ENCODE measurements around the gene GIPC1. TPM values are rescaled to one million over a fixed set of nuclear protein-coding genes. Genes with fewer than 3 reads are reported as not detected.

GIPC1 gene
- total RNA-seq, 1 experiment from 2014 or later: 103 TPM

DNA sequence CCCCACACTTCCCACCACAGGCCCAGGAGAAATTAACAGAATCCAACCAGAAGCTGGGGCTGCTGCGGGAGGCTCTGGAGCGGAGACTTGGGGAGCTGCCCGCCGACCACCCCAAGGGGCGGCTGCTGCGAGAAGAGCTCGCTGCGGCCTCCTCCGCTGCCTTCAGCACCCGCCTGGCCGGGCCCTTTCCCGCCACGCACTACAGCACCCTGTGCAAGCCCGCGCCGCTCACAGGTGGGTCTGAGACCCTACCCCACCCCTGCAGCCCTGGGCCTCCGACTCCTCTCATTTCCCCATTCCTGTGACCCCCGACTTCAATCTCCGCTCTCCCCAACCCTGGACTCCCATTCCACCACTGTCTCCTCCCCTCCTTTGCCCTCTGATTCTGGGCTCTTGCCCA, 45.1 kb downstream of the GIPC1 start:
- Histone ChIP-seq H3K27ac (ENCODE audit: low read depth, low read length) (no peak overlapping the region), H3K4me3 (replicated peaks in 1 of 2; ENCODE audit: low read depth in 1 of 2, low read length in 2 of 2) (no peak overlapping the region), H3K79me2 (ENCODE audit: insufficient read depth, low read length) (no peaks in the 10 kb centered on the region; the same call in 1 of the 2 replicates), H3K4me2 (ENCODE audit: low read length) (no peak overlapping the region), H3K9me3 (ENCODE audit: control insufficient read depth in 1 of 2, insufficient read depth in 1 of 2, low read depth in 1 of 2, low read length in 2 of 2) (no peaks in the 10 kb centered on the region), H3K36me3 (ENCODE audit: control insufficient read depth in 1 of 2, insufficient read depth in 2 of 2, low read length in 2 of 2) (peaks cover 21 to 39% of the 10 kb centered on the region in 2 experiments; a peak in 3 of 4 replicates), H3K9me2 (ENCODE audit: insufficient read depth) (no peaks in the 10 kb centered on the region), H2AFZ (ENCODE audit: low read depth, low read length, poor library complexity, severe bottlenecking) (no peak overlapping the region), H4K20me1 (ENCODE audit: insufficient read depth) (no peaks in the 10 kb centered on the region), H3K4me1 (ENCODE audit: control insufficient read depth in 1 of 2, insufficient read depth in 2 of 2, low read length in 2 of 2) (peaks cover 0 to 24% of the 10 kb centered on the region in 2 experiments; a peak in 2 of 4 replicates), H3K9ac (ENCODE audit: low read length) (no peak overlapping the region), H3K27me3 (ENCODE audit: insufficient read depth, low read length) (no peaks in the 10 kb centered on the region)
- ChIA-PET CTCF (interaction anchor here (1.0 kb wide), 1 partner anchor 314 kb away, joined by 4 read pairs; the partner anchor contains the start of gene ASF1B), POLR2A (interaction anchor here (1.5 kb wide), 1 partner anchor 13 kb away, joined by 5 read pairs; no protein-coding TSS in a partner anchor), RAD21 (ENCODE audit: low non-redundant PET in 1 of 2, low total read pairs in 2 of 2, uncharacterized antibody in 2 of 2, unreplicated experiment in 2 of 2) (interaction anchor here in 1 of 2 experiments (1.0 kb wide), 1 partner anchor 13 kb away, joined by 3 read pairs; no protein-coding TSS in a partner anchor)
- BruUV-seq (replicated peaks): no TSS peak
- DNase-seq (ENCODE audit: low read depth, low spot score): no peak
- no peak for TF ChIP-seq YY1 (IDR thresholded peaks at IDR 0.05; ENCODE audit: extremely low read depth, insufficient replicate concordance, low read depth, low read length)
- TF ChIP-seq SIN3A (IDR thresholded peaks at IDR 0.05; ENCODE audit: low read depth): no peak
- TF ChIP-seq, protein P1, sequence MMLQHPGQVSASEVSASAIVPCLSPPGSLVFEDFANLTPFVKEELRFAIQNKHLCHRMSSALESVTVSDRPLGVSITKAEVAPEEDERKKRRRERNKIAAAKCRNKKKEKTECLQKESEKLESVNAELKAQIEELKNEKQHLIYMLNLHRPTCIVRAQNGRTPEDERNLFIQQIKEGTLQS (IDR thresholded peaks at IDR 0.05): no peak
- TF ChIP-seq EZH2 (IDR thresholded peaks at IDR 0.05): no peak
- no peak for TF ChIP-seq ELF1 (IDR thresholded peaks at IDR 0.05; ENCODE audit: borderline replicate concordance, low read depth)
- TF ChIP-seq, protein P2, sequence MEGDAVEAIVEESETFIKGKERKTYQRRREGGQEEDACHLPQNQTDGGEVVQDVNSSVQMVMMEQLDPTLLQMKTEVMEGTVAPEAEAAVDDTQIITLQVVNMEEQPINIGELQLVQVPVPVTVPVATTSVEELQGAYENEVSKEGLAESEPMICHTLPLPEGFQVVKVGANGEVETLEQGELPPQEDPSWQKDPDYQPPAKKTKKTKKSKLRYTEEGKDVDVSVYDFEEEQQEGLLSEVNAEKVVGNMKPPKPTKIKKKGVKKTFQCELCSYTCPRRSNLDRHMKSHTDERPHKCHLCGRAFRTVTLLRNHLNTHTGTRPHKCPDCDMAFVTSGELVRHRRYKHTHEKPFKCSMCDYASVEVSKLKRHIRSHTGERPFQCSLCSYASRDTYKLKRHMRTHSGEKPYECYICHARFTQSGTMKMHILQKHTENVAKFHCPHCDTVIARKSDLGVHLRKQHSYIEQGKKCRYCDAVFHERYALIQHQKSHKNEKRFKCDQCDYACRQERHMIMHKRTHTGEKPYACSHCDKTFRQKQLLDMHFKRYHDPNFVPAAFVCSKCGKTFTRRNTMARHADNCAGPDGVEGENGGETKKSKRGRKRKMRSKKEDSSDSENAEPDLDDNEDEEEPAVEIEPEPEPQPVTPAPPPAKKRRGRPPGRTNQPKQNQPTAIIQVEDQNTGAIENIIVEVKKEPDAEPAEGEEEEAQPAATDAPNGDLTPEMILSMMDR (IDR thresholded peaks at IDR 0.05 in 2 of 3, conservative IDR thresholded peaks at IDR 0.05 in 1 of 3; ENCODE audit: borderline replicate concordance in 1 of 3, insufficient read depth in 1 of 3, low read depth in 2 of 3, low read length in 2 of 3): no peak
- TF ChIP-seq, protein P3, sequence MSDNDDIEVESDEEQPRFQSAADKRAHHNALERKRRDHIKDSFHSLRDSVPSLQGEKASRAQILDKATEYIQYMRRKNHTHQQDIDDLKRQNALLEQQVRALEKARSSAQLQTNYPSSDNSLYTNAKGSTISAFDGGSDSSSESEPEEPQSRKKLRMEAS (IDR thresholded peaks at IDR 0.05): no peak
- TF ChIP-seq SRF (IDR thresholded peaks at IDR 0.05; ENCODE audit: low read depth): no peak
- no peak for TF ChIP-seq ZNF274 (IDR thresholded peaks at IDR 0.05; ENCODE audit: low read depth, low read length)
- TF ChIP-seq ZFX (IDR thresholded peaks at IDR 0.05): no peak
- TF ChIP-seq EGR1 (IDR thresholded peaks at IDR 0.05; ENCODE audit: low read depth): no peak
- no peak for TF ChIP-seq CEBPB (IDR thresholded peaks at IDR 0.05; ENCODE audit: low read depth)
- TF ChIP-seq REST (IDR thresholded peaks at IDR 0.05; ENCODE audit: low read depth): no peak
- no peak for TF ChIP-seq JUND (IDR thresholded peaks at IDR 0.05)
- TF ChIP-seq SP1 (IDR thresholded peaks at IDR 0.05; ENCODE audit: low read depth): no peak
- no peak for TF ChIP-seq RAD21 (IDR thresholded peaks at IDR 0.05; ENCODE audit: low read depth)
- TF ChIP-seq TCF7L2 (IDR thresholded peaks at IDR 0.05; ENCODE audit: borderline replicate concordance, extremely low read depth, insufficient read depth, insufficient read length): no peak
- TF ChIP-seq CBX3 (IDR thresholded peaks at IDR 0.05; ENCODE audit: low read depth): no peak
- TF ChIP-seq, protein P4, sequence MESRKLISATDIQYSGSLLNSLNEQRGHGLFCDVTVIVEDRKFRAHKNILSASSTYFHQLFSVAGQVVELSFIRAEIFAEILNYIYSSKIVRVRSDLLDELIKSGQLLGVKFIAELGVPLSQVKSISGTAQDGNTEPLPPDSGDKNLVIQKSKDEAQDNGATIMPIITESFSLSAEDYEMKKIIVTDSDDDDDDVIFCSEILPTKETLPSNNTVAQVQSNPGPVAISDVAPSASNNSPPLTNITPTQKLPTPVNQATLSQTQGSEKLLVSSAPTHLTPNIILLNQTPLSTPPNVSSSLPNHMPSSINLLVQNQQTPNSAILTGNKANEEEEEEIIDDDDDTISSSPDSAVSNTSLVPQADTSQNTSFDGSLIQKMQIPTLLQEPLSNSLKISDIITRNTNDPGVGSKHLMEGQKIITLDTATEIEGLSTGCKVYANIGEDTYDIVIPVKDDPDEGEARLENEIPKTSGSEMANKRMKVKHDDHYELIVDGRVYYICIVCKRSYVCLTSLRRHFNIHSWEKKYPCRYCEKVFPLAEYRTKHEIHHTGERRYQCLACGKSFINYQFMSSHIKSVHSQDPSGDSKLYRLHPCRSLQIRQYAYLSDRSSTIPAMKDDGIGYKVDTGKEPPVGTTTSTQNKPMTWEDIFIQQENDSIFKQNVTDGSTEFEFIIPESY (IDR thresholded peaks at IDR 0.05; ENCODE audit: extremely low read depth, insufficient replicate concordance, low read length): no peak
- intact Hi-C loops (cut with micrococcal nuclease): no loop called here
- ATAC-seq: no peak

Data from HCT116 (cell line).